ENCODE data around the gene DENND1A.

DNA sequence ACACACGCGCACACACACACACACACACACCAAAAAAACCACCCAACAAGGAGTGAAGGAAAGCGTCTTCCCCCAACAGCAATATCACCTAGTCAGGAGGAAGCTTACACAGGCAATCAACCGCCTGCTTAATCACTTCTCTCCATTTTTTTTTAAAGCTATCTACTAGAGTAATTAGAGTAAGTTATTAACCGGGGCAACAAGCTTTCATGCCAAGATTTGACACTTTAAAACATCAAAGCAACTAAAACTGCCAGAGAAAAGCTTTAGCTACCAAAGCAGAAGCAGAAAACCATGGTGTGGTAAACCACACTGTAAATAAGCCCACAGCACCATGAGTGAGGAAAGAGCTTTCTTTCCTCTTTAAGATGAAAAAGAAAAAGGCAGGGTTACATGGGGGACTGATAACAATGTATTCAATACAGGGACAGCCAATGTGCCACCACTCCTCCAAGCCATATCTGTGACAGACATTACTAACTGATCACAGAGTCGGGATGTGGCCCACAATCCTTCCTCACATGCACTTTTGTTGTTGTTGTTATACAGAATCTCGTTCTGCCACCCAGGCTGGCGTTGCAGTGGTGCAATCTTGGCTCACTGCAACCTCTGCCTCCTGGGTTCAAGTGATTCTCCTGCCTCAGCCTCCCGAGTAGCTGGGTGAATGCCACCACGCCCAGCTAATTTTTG, 291.8 kb downstream of the DENND1A start:
- TF ChIP-seq, protein P1, sequence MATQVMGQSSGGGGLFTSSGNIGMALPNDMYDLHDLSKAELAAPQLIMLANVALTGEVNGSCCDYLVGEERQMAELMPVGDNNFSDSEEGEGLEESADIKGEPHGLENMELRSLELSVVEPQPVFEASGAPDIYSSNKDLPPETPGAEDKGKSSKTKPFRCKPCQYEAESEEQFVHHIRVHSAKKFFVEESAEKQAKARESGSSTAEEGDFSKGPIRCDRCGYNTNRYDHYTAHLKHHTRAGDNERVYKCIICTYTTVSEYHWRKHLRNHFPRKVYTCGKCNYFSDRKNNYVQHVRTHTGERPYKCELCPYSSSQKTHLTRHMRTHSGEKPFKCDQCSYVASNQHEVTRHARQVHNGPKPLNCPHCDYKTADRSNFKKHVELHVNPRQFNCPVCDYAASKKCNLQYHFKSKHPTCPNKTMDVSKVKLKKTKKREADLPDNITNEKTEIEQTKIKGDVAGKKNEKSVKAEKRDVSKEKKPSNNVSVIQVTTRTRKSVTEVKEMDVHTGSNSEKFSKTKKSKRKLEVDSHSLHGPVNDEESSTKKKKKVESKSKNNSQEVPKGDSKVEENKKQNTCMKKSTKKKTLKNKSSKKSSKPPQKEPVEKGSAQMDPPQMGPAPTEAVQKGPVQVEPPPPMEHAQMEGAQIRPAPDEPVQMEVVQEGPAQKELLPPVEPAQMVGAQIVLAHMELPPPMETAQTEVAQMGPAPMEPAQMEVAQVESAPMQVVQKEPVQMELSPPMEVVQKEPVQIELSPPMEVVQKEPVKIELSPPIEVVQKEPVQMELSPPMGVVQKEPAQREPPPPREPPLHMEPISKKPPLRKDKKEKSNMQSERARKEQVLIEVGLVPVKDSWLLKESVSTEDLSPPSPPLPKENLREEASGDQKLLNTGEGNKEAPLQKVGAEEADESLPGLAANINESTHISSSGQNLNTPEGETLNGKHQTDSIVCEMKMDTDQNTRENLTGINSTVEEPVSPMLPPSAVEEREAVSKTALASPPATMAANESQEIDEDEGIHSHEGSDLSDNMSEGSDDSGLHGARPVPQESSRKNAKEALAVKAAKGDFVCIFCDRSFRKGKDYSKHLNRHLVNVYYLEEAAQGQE (IDR thresholded peaks at IDR 0.05) = no peak
- TF ChIP-seq, protein P2, sequence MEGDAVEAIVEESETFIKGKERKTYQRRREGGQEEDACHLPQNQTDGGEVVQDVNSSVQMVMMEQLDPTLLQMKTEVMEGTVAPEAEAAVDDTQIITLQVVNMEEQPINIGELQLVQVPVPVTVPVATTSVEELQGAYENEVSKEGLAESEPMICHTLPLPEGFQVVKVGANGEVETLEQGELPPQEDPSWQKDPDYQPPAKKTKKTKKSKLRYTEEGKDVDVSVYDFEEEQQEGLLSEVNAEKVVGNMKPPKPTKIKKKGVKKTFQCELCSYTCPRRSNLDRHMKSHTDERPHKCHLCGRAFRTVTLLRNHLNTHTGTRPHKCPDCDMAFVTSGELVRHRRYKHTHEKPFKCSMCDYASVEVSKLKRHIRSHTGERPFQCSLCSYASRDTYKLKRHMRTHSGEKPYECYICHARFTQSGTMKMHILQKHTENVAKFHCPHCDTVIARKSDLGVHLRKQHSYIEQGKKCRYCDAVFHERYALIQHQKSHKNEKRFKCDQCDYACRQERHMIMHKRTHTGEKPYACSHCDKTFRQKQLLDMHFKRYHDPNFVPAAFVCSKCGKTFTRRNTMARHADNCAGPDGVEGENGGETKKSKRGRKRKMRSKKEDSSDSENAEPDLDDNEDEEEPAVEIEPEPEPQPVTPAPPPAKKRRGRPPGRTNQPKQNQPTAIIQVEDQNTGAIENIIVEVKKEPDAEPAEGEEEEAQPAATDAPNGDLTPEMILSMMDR (IDR thresholded peaks at IDR 0.05; ENCODE audit: low read depth, low read length, missing input control) = no peak
- no peak for TF ChIP-seq EGR1 (IDR thresholded peaks at IDR 0.05; ENCODE audit: low read depth in 2 of 2)
- TF ChIP-seq, protein P3, sequence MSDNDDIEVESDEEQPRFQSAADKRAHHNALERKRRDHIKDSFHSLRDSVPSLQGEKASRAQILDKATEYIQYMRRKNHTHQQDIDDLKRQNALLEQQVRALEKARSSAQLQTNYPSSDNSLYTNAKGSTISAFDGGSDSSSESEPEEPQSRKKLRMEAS (IDR thresholded peaks at IDR 0.05) = no peak
- no peak for TF ChIP-seq GABPA (IDR thresholded peaks at IDR 0.05 in 1 of 2, conservative IDR thresholded peaks at IDR 0.05 in 1 of 2)
- TF ChIP-seq, protein P4, sequence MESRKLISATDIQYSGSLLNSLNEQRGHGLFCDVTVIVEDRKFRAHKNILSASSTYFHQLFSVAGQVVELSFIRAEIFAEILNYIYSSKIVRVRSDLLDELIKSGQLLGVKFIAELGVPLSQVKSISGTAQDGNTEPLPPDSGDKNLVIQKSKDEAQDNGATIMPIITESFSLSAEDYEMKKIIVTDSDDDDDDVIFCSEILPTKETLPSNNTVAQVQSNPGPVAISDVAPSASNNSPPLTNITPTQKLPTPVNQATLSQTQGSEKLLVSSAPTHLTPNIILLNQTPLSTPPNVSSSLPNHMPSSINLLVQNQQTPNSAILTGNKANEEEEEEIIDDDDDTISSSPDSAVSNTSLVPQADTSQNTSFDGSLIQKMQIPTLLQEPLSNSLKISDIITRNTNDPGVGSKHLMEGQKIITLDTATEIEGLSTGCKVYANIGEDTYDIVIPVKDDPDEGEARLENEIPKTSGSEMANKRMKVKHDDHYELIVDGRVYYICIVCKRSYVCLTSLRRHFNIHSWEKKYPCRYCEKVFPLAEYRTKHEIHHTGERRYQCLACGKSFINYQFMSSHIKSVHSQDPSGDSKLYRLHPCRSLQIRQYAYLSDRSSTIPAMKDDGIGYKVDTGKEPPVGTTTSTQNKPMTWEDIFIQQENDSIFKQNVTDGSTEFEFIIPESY (IDR thresholded peaks at IDR 0.05) = no peak
- TF ChIP-seq YY1 (IDR thresholded peaks at IDR 0.05) = no peak
- TF ChIP-seq TAF1 (conservative IDR thresholded peaks at IDR 0.05) = no peak
- TF ChIP-seq, protein P5, sequence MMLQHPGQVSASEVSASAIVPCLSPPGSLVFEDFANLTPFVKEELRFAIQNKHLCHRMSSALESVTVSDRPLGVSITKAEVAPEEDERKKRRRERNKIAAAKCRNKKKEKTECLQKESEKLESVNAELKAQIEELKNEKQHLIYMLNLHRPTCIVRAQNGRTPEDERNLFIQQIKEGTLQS (IDR thresholded peaks at IDR 0.05) = no peak
- no peak for TF ChIP-seq JUND (IDR thresholded peaks at IDR 0.05)
- no peak for TF ChIP-seq RAD21 (IDR thresholded peaks at IDR 0.05)
- no peak for TF ChIP-seq HNF4A (conservative IDR thresholded peaks at IDR 0.05)
- TF ChIP-seq FOXA1 (IDR thresholded peaks at IDR 0.05) = no peak
